Jurkat, Clone E6-1 (cell line): ENCODE results near the gene CNOT6L.
"Not testable (repeated sequence)": the region's sequence is repeated elsewhere in the genome, so short reads cannot be mapped to it uniquely, and the experiment has no call there.

Experiments used
- DNase-seq: peaks from one replicate; pipeline ENCODE4 v3.0.0-alpha.2; 2011; ENCODE audit warnings: low read depth, low spot score
- H3K4me3 ChIP-seq: 2 replicates; pipeline ENCODE4 v1.5.1; 2011; ENCODE audit warnings: mild to moderate bottlenecking, low read length, control low read depth, moderate library complexity

The CNOT6L gene

GRCh38 chr4:77790146-77790545, 29.0 kb downstream of the CNOT6L start:
- no peak overlapping the region for H3K4me3 ChIP-seq
- DNase-seq: no peak

- H3K4me3 ChIP-seq: no peak overlapping the region
- DNase-seq: no peak
These were observed 30.2 kb downstream of the CNOT6L start for GRCh38 chr4:77788990-77789389.

- H3K4me3 ChIP-seq: no peak overlapping the region
- DNase-seq: no peak
These were observed 31.2 kb downstream of the CNOT6L start for GRCh38 chr4:77787969-77788368.

- DNase-seq: no peak
- H3K4me3 ChIP-seq: no peak overlapping the region
These were observed 33.5 kb downstream of the CNOT6L start for GRCh38 chr4:77785669-77786068.

GRCh38 chr4:77783895-77784294, 35.3 kb downstream of the CNOT6L start:
- no peak for DNase-seq
- H3K4me3 ChIP-seq: no peak overlapping the region

DNA sequence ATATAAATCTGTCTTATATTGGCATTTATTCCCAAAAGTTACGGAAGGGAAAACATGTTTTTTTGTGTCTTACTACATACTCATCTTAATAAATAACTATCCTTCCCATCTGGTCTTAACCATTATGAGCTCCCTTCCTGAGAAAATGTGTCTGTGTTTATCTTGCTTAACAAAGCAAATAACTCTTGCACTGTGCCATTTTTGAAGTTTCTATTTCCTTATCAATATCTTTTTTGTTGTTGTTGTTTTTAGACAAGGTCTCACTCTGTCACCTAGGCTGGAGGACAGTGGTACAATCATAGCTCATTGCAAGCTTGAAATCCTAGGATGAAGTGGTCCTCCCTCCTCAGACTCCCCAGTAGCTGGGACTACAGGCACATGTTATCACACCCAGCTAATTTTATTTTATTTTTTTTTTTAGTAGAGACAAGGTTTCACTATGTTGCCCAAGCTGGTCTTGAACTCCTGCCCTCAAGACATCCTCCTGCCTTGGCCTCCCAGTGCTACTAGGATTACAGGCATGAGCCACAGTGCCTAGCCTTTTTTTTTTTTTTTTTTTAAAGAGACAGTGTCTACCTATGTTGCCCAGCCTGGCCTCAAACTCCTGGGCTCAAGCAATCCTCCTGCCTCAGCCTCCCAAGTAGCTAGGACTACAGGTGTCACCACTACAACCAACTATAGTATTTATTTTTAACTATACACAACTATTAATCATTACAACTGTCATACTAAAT, 36.9 kb downstream of the CNOT6L start:
- DNase-seq: no peak
- H3K4me3 ChIP-seq: no peak overlapping the region

DNA sequence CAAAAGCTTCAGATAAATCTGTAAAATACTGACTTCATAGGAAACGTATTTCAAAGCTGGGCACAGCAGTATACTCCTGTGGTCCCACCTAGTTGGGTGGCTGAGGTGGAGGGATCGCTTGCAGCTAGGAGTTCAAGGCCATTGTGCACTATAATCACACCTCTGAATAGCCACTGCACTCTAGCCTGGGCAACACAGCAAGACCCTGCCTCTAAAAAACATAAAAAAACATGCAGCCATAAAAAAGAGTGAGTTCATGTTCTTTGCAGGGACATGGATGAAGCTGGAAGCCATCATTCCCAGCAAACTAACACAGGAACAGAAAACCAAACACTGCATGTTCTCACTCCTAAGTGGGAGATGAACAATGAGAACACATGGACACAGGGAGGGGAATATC, 38.4 kb downstream of the CNOT6L start:
- not testable (repeated sequence) for DNase-seq, H3K4me3 ChIP-seq

GRCh38 chr4:77777135-77777807, 41.9 kb downstream of the CNOT6L start:
- DNase-seq: no peak
- no peak overlapping the region for H3K4me3 ChIP-seq

DNA sequence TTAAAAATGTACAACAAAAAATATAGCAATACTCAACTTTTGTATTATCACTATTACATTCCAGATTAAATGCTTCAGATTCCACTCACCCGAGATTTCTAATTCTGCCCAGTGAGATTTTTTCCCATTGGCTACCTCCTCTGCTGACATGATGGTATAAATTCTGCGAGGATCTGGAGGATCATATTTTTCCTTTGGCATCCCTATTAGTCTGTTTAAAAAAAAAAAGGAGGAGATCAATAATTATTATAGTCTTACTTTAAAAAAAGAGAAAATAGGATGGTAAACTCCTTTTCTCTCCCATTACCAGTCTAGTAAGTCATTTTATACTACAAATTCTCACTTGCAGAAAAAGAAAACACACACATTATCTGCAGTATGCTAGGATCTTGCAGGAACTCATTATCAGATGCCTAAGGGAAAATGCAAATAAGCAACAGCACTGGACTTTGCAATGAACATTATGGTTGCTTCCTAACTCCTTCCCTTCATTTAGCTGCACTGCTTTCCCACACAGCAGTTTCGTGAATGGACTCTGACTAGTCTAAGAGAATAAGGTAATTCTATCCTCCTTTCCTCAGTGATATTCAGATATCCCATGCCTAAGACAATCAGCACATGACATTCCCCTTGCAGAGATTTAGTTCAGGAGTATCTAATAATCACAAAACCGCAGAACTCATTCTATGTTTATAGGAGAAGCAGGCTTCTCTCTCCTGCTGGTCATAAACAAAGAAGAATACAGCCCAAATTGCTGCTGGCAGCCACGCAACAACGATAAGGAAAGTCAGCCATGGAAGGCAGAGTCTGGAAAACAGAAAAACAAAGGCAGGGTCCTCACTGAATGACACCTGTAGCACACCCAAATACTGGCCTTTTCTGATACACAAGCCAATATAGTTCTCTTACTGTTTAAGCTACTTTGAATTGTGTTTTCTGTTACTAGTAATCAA, 42.7 kb downstream of the CNOT6L start:
- no peak overlapping the region for H3K4me3 ChIP-seq
- no peak for DNase-seq

GRCh38 chr4:77773101-77773500, 46.1 kb downstream of the CNOT6L start:
- no peak overlapping the region for H3K4me3 ChIP-seq
- DNase-seq: no peak

- no peak for DNase-seq
- H3K4me3 ChIP-seq: no peak overlapping the region
These were observed 47.6 kb downstream of the CNOT6L start for GRCh38 chr4:77771566-77771965.

GRCh38 chr4:77765720-77766119, 53.4 kb downstream of the CNOT6L start:
- DNase-seq: no peak
- no peak overlapping the region for H3K4me3 ChIP-seq

DNA sequence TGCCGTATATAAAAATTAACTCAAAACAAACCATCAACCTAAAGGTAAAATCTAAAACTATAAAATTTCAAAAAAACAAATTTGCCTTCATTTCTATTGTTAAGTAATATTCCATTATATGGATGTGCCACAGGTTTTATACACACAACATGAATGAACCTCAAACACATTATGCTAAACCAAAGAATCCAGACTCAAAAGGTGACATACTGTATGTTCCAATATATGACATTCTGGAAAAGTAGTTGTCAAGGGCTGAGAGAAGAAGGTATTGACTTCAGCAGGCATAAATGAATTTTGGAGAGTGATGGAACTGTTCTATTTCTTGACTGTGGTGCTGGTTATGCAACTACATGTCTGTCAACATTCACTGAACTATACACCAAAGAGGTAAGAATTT, 56.6 kb downstream of the CNOT6L start:
- no peak overlapping the region for H3K4me3 ChIP-seq
- DNase-seq: no peak

- H3K4me3 ChIP-seq: no peak overlapping the region
- no peak for DNase-seq
These were observed 57.6 kb downstream of the CNOT6L start for GRCh38 chr4:77761595-77761994.

- DNase-seq: no peak
- no peak overlapping the region for H3K4me3 ChIP-seq
These were observed 60.4 kb downstream of the CNOT6L start for GRCh38 chr4:77758804-77759203.

DNA sequence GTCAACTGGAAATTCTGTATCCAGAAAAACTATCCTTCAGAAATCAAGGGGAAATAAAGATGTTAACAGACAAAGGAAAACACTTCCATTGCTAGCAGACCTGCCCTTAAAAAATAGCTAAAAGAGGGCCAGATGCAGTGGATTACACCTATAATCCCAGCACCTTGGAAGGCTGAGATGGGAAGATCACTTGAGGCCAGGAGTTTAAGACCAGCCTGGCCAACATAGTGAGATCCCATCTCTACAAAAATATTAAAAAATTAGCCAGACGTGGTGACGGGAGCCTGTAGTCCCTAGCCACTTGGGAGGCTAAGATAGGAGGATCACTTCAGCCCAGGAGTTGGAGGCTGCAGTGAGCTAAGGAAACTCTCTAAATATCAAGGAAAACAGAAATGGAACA, 67.4 kb downstream of the CNOT6L start:
- H3K4me3 ChIP-seq: no peak overlapping the region
- DNase-seq: no peak

- DNase-seq: no peak
- H3K4me3 ChIP-seq: no peak overlapping the region
These were observed 73.4 kb downstream of the CNOT6L start for GRCh38 chr4:77745792-77746191.

GRCh38 chr4:77742054-77742453, 77.1 kb downstream of the CNOT6L start:
- no peak overlapping the region for H3K4me3 ChIP-seq
- no peak for DNase-seq

GRCh38 chr4:77740480-77740879, 78.7 kb downstream of the CNOT6L start:
- no peak for DNase-seq
- H3K4me3 ChIP-seq: no peak overlapping the region

DNA sequence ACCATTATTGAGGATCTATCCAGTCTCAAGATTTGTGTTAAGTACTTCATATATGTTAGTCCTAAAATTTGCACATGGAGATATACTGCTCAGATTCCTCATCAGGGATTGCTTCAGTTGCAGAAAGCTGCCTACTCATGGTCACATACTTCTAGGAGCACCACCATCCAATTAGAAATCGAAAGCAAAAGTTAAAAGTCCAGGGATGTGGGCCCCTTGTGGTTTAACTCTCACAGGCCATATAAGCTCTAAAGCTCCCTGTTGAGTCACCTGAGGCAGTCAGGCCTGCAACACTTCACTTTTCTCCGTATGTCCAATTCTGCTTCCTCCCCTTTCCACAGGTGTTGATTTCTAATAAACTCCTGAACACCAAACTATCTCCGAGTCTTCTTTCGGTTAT, 84.2 kb downstream of the CNOT6L start:
- H3K4me3 ChIP-seq: peak overlapping the region; percentile 2
- peak; percentile 80 for DNase-seq
